ENCODE measurements around the gene ELFN1.
A peak's percentile ranks its signal among the peaks of the same experiment; 100 is the strongest.

The ELFN1 gene

DNA sequence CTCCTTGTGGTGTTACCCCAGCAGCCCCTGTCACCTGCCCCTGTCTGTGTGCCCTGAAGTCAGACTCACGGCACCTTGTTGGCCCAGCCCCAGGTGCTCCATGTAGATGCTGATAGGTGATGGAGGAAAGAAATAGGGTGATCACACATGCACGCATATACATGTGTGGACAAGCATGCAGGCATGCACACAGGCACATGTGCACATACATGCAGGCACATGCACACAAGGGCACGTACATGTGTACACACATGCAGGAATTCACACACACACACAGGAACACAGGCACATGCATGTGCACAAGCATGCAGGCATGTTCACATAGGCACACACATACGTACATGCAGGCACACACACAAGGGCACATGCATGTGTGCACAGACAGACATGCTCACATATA, 16.6 kb upstream of the ELFN1 start:
- DNase-seq (ENCODE audit: low read depth), result no peak
- TF ChIP-seq, protein P1, sequence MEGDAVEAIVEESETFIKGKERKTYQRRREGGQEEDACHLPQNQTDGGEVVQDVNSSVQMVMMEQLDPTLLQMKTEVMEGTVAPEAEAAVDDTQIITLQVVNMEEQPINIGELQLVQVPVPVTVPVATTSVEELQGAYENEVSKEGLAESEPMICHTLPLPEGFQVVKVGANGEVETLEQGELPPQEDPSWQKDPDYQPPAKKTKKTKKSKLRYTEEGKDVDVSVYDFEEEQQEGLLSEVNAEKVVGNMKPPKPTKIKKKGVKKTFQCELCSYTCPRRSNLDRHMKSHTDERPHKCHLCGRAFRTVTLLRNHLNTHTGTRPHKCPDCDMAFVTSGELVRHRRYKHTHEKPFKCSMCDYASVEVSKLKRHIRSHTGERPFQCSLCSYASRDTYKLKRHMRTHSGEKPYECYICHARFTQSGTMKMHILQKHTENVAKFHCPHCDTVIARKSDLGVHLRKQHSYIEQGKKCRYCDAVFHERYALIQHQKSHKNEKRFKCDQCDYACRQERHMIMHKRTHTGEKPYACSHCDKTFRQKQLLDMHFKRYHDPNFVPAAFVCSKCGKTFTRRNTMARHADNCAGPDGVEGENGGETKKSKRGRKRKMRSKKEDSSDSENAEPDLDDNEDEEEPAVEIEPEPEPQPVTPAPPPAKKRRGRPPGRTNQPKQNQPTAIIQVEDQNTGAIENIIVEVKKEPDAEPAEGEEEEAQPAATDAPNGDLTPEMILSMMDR (conservative IDR thresholded peaks at IDR 0.05; ENCODE audit: low read length), result no peak
- no peak overlapping the region for H3K4me3 ChIP-seq (ENCODE audit: low read length)

DNA sequence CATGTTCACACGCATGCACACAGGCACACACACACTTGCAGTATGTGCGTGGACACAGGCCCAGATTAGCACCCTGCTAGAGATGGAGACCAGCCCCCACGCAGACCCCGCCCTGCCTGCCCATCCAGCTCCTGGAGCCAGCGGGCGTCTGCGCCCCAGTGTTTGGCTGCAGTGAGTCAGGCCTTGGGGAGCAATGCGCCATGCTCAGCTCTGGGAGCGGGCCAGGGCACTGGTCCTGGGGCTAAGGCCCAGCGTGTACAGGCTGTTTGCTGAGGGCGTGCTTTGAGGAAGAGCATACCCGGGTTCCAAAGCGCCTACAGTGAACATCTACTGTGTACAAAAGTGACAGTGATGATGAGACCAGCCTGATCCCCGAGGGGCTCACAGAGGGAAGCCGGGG, 16.0 kb upstream of the ELFN1 start:
- DNase-seq (ENCODE audit: low read depth), result no peak
- H3K4me3 ChIP-seq (ENCODE audit: low read length), result no peak overlapping the region
- TF ChIP-seq, protein P1 (conservative IDR thresholded peaks at IDR 0.05; ENCODE audit: low read length), result no peak

GRCh38 chr7:1654738-1655475, 15.2 kb upstream of the ELFN1 start:
- no peak overlapping the region for H3K4me3 ChIP-seq (ENCODE audit: low read length)
- no peak for DNase-seq (ENCODE audit: low read depth)
- TF ChIP-seq, protein P1 (conservative IDR thresholded peaks at IDR 0.05; ENCODE audit: low read length), result no peak

GRCh38 chr7:1659696-1660095, 10.4 kb upstream of the ELFN1 start:
- TF ChIP-seq, protein P1 (conservative IDR thresholded peaks at IDR 0.05; ENCODE audit: low read length), result no peak
- H3K4me3 ChIP-seq (ENCODE audit: low read length), result no peak overlapping the region
- DNase-seq (ENCODE audit: low read depth), result peak; percentile 98

DNA sequence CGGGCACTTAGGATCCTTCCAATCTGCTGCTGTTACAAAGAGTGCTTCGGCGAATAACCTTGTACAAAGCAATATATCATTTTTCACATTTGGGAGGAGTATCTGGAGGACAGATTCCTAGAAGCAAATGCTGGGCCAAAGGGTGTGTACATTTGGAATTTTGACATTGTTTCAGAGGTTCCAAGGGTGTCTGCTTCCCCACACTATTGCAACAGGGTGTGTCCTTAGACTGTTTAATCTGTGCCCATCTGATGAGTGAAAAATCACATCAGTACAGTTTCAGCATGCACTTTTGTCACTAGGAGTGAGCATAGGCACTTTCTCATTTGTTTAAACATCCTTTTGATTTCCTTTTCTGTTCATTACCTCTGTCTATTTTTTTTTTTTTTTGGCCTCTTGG, 8.6 kb upstream of the ELFN1 start:
- DNase-seq (ENCODE audit: low read depth), result peak; percentile 60
- TF ChIP-seq, protein P1 (conservative IDR thresholded peaks at IDR 0.05; ENCODE audit: low read length), result no peak
- no peak overlapping the region for H3K4me3 ChIP-seq (ENCODE audit: low read length)

DNA sequence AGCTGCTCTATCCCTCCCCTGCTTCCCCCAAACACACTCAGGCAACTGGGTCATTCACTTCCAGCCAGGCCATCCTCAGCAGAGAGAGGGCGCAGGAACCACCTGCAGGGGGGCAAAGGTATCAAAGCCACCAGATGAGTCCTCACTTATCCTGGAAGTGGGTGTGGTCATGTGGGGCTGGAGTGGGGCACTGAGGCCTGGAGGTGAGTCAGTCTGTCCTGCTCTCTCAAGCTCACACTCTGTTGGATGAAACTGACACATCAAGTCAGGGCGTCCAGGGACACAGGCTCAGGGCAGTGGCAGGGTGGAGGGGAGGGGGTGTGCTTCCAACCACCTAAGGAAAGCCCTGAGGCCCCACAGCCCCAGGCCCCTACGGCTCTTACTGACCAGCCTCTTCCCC, 8.0 kb upstream of the ELFN1 start:
- no peak overlapping the region for H3K4me3 ChIP-seq (ENCODE audit: low read length)
- DNase-seq (ENCODE audit: low read depth), result no peak
- TF ChIP-seq, protein P1 (conservative IDR thresholded peaks at IDR 0.05; ENCODE audit: low read length), result no peak

DNA sequence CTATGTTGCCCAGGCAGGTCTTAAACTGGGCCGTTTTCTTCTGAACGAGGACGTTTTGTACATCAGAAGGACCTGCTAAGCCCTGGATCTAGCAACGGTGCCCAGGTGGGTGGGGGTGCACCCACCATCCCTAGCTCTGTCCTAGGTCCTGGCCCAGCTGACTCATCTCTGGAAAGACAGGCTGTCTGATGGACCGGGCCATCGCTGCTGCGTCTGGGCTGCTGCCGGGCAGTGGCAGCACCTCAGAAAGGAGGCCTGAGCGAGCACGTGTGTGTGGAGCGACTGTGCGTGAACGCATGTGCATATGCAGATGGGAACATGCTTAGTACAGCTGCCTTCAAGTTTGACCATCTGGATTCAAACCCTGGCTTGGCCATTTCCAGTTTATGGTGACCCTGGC, 7.3 kb upstream of the ELFN1 start:
- no peak for DNase-seq (ENCODE audit: low read depth)
- TF ChIP-seq, protein P1 (conservative IDR thresholded peaks at IDR 0.05; ENCODE audit: low read length), result no peak
- no peak overlapping the region for H3K4me3 ChIP-seq (ENCODE audit: low read length)

Data from AG10803 (cell line).